ENCODE measurements around the gene A2ML1.
"Not testable (repeated sequence)": the region's sequence is repeated elsewhere in the genome, so short reads cannot be mapped to it uniquely, and the experiment has no call there.

A2ML1 gene

DNA sequence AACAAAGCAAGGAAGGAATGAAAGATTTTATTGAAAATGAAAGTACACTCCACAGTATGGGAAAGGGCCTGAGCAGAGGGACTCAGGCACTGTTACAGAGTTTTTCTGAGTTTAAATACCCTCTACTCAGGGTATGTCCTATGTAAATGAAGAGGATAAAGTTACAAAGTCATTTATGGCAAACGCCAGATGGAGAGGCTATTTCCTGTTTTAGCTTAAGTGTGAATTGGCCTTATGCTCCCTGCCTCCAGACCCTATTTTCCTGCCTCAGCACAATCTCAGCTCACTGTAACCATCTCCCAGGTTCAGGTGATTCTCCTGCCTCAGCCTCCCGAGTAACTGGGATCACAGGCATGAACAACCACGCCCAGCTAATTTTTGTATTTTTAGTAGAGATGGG is 85.1 kb downstream of the A2ML1 start:
- DNase-seq (ENCODE audit: low read depth): no peak

DNA sequence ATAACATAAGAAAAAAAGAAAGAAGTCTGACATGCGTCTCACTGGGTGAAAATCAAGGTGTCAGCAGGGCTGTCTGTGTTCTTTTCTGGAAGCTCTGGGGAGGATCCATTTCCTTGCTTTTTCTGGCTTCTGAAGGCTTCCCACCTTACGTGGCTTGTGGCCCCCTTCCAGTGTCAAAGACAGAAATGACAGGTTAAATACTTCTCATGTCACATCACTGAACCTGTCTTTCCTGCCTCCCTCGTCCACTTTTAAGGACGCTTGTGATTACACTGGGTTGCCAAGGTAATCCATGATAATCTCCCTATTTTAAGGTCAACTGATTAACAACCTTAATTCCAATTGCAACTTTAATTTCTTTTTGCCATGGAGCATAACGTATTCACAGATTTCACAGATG is 87.3 kb downstream of the A2ML1 start:
- DNase-seq (ENCODE audit: low read depth): no peak

DNA sequence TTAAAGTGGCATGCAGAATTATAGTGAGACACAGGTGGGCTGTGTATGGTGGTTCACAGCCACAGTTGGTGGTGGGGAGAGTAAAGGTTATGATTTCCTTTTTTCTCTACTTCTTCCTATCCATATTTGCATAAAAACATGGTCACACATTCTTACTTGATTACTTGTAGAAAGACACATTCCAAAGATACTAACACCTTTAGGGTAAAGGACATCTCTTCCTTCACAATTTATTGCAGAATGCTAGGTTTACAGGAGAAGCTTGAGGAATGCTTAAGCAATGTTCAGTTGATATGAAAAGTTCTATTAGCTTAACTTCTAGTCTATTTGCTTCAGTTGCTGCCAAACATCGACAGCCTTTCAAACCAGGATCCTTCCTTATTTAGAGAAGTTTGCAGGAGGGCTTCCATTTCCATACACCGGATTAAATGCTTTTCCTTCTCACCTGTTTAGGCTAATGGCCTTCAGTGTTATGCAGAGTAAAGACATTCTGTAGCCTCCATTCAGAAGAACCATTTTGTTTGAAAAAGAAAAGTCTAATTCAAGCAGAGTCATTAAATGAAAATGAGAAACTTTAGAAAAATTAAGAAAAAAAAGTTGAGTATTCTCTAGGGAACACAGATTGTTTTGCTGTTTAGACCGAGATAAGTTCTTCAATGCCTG is 89.3 kb downstream of the A2ML1 start:
- DNase-seq (ENCODE audit: low read depth): no peak

DNA sequence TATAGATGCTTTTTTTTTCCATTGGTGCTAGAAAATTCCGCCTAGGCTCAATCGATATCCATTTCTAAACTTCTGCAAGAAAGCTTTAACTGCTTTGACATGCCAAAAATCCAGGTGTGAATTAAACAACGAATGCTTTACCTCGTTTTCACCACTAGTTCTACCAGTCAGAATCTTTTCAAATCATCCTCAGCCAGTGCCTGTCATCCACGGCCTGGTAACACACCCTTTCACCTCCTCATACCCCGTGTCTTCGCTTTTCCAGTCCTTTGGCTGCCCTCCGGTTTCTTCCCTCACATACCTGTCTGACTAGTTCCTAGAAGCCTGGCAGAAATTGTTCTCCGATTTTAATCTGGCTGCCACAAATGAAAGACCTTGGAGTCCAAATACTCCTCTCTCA is 90.5 kb downstream of the A2ML1 start:
- no peak for DNase-seq (ENCODE audit: low read depth)

DNA sequence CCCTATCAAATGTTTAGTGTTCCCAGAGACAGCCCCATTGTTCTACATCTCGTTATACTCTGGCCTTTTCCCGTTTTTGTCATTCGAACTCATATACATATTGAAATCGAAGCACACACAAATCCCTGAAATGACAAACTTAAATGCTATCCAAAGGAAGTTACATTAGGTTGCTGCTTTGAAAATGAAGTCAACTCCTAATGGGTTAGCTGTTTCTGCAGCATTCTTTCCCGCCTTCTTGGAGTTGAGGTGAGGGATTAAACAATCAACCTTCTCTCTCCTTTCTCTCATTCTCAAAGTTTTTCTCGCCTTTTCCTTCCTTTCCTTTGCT is 91.2 kb downstream of the A2ML1 start:
- DNase-seq (ENCODE audit: low read depth): no peak

DNA sequence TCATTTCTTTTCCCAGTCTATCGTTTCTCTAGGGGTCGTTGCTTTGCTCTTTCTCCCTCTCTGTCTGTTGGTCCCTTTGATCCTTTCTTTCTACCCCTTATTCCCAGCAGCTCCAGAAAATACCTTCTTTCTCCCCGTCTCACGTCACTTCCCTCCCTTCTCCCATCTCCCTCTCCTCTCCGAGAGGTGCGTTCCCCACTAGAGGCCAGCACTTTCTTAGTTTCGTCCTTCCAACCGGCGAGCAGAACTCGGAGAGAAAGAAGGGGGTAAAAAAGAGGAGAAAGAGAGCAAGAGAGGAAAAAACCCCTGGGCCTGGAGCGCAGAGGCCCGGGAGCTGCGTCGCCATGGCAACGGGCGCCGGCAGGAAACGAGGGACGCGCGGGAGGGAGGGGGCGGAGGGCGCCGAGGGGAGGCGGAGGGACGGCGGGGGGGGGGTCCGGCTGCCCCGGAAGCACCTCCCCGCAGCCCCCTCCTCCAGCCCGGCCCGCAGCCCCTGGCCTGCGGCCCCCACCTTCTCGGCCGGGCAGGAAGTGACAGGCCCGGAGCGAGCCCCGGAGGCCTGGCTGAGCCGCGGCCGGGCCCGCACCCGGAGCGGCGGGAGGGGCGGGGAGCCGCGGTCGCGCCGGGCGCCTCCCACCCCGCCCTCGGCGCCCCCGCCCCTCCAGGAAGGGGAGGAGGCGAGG is 91.8 kb downstream of the A2ML1 start, which contains the start of gene PHC1:
TSS of gene PHC1 (plus strand) at position 477 of the 683 bp plus-strand sequence. CDS start 3,169 bp downstream, outside the sequence.
- peak; percentile 44 for DNase-seq (ENCODE audit: low read depth)

DNA sequence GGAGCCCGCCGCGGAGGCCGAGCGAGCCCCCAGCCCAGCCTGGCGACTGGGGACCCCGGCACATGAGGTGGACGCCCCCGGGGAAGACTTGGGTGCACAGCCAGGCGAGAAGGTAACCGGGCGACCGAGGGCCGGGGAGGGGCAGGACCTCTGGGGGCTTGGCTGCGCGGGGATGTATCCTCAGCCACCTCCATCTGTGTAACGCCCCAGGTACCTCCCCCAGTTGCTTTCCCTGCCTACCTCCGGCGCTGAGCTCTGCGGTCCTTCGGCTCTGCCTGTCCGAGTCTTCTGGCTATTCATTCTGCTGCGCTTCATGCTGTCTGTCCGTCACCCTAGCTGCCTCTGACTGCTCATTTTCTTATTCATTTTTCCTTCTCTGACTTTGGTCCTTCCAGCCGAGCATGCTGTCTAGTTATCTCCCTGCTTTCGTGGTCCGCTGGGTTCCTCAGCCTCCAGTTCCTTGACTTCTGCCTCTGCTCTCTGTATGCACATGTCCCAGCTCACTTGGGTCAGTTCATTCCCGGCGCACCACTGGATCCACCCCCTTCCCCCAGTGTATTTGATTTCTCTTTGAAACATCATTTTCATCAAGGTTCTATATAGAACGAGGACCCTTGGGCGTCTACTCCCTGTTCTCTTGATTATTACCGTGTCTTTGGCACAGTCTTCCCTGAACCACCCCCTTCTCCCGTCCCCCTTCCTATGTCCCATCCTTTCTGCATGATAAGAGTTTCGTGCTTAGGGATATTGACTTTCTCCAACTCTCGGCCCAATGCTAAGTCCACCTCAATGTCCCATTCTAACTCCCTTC is 92.5 kb downstream of the A2ML1 start:
- no peak for DNase-seq (ENCODE audit: low read depth)

DNA sequence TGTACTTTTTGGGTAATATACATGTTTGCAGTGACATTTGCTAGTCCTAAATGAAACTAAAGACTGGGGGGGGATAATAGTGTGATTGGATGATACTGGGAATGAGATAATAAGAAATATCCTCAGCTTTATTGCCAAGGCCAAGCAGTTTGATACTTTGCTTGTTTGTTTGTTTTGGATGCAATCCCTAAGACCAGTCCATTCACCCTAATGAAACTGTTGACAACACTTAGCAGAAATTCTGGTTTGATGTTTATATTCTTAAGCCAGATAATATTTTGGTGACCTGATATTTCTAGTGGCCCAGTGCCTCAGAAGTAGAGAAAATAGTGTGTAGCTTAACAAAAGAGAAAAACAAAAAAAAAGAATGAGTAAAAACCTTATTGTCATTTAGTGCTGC is 93.7 kb downstream of the A2ML1 start:
- no peak for DNase-seq (ENCODE audit: low read depth)

DNA sequence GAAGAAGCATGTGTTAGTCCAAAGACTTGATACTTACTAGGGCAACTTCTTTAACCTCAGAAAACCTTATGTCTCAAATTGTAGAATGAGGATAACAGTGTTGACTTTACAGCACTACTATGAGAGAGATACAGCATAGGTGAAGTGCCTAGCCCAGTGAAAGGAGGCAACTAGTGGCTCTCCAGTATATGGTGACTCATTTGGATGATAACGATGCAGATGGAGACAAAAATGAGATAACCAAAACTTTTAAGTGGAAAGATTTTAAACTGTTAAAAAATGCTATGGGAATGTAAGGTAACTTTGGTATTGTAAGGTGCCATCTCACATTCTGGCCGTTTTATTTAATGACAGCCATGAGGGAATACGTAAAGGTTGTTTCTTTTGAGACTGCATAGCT is 94.6 kb downstream of the A2ML1 start:
- DNase-seq (ENCODE audit: low read depth): no peak

DNA sequence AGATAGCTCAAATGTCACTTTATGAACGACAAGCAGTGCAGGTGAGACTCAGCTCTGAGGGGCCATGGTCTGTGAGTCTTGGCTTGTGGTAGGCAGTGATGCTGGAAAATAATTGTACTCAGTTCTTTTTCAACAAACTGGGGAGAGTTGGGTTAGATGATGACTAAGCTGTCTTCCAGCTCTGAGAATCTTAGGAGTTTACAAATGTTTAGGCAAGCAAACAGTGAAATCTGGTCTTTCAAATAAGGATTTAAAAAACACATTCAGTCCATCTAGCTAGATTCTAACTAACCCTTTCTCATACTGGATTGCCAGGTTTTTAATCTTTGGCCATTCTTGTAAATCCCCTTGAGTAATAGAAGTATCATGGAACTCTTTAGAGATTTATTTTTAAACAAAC is 95.3 kb downstream of the A2ML1 start:
- no peak for DNase-seq (ENCODE audit: low read depth)

DNA sequence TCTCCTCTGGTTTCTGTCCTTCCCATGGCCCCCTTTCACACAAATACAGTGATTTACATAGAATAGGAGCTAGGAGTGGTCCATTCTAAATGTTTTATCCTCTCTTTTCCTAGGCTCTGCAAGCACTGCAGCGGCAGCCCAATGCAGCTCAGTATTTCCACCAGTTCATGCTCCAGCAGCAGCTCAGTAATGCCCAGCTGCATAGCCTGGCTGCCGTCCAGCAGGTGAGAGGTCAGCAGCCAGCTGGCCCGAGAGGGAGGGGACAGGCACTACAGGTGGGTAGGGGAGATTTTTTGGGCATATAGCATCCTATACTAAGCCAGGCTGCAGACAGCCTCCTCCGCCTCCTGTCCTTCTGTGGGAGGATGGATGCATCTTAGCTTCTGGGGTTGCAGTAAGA is 97.2 kb downstream of the A2ML1 start:
- not testable (repeated sequence) for DNase-seq (ENCODE audit: low read depth)

DNA sequence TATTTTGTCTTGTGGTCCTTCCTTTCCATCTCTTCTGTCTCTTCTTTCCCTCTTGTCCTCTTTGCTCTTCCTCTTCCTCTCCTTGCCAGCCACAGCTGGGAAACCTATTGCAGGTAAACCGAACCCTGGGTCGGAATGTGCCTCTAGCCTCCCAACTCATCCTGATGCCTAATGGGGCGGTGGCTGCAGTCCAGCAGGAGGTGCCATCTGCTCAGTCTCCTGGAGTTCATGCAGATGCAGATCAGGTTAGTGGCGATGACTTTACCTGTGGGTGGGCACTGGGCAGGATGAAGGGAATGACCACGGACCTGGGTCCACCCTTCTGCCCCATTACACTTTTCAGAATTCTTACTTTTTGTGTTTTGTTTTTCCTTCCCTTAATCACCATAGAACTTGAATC is 100.1 kb downstream of the A2ML1 start:
- DNase-seq (ENCODE audit: low read depth): no peak

Measured in GM04504 (cell line).